GM21576 (cell line): Measurements from ENCODE around the gene CLPTM1.
A peak's percentile ranks its signal among the peaks of the same experiment; 100 is the strongest.
"Not testable (repeated sequence)": the region's sequence is repeated elsewhere in the genome, so short reads cannot be mapped to it uniquely, and the experiment has no call there.

Experiments used
- ATAC-seq: cut with Tn5 transposase; IDR thresholded peaks from one replicate; pipeline ENCODE4 v1.9.1; 2021; ENCODE audit warnings: mild to moderate bottlenecking, moderate library complexity; ENCODE audit not compliant: unreplicated experiment

CLPTM1 gene, protein sequence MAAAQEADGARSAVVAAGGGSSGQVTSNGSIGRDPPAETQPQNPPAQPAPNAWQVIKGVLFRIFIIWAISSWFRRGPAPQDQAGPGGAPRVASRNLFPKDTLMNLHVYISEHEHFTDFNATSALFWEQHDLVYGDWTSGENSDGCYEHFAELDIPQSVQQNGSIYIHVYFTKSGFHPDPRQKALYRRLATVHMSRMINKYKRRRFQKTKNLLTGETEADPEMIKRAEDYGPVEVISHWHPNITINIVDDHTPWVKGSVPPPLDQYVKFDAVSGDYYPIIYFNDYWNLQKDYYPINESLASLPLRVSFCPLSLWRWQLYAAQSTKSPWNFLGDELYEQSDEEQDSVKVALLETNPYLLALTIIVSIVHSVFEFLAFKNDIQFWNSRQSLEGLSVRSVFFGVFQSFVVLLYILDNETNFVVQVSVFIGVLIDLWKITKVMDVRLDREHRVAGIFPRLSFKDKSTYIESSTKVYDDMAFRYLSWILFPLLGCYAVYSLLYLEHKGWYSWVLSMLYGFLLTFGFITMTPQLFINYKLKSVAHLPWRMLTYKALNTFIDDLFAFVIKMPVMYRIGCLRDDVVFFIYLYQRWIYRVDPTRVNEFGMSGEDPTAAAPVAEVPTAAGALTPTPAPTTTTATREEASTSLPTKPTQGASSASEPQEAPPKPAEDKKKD

DNA sequence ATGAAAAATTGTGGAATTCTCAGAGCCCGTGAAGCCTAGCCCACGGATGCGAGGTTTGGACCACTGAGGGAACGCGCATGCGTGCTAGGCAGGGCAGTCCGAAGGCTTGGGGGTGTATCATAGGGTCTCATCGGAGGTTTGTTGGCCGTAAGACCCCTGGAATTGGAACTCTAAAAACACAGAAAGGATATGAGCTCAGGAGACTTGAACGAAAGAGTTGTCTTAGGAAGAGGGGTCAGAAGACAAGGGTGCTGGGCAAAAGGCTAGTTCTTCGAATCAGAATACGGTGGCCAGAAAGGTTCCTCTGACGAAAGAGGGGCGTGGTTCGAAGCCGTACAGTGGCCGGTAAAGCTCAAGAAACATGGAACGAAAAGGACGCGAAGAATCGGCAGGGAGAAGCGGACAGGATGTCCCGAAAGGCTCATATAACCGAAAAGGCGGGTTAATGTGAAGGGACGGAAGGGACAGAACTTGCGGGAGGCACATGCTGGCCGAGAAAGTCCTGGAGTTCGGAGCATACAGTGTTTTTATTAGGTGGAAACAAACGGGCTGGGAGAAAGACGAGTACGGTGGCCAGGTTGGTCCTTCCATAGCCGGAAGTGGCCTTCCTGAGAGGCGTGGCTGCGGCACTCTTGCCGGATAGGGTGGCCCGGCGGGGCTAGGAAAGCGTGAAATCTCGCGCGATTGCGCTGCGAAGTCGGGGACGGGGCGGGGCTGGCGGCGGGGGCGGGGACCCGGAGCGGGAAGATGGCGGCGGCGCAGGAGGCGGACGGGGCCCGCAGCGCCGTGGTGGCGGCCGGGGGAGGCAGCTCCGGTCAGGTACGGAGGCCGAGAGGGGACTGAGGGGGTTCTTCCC lies at the start of gene CLPTM1:
TSS of gene CLPTM1 (plus strand) at position 732 of the 856 bp plus-strand sequence. CDS start at position 748, 16 bp downstream.
- peak; percentile 75 for ATAC-seq

DNA sequence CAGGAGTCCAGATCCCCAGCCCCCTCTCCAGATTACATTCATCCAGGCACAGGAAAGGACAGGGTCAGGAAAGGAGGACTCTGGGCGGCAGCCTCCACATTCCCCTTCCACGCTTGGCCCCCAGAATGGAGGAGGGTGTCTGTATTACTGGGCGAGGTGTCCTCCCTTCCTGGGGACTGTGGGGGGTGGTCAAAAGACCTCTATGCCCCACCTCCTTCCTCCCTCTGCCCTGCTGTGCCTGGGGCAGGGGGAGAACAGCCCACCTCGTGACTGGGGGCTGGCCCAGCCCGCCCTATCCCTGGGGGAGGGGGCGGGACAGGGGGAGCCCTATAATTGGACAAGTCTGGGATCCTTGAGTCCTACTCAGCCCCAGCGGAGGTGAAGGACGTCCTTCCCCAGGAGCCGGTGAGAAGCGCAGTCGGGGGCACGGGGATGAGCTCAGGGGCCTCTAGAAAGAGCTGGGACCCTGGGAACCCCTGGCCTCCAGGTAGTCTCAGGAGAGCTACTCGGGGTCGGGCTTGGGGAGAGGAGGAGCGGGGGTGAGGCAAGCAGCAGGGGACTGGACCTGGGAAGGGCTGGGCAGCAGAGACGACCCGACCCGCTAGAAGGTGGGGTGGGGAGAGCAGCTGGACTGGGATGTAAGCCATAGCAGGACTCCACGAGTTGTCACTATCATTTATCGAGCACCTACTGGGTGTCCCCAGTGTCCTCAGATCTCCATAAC lies 49.6 kb upstream of the CLPTM1 start, which contains the start of gene APOE:
TSS of gene APOE (plus strand) at position 360 of the 724 bp plus-strand sequence. CDS start 829 bp downstream, outside the sequence.
- no peak for ATAC-seq

DNA sequence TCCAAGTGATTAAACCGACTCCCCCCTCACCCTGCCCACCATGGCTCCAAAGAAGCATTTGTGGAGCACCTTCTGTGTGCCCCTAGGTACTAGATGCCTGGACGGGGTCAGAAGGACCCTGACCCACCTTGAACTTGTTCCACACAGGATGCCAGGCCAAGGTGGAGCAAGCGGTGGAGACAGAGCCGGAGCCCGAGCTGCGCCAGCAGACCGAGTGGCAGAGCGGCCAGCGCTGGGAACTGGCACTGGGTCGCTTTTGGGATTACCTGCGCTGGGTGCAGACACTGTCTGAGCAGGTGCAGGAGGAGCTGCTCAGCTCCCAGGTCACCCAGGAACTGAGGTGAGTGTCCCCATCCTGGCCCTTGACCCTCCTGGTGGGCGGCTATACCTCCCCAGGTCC lies 47.6 kb upstream of the CLPTM1 start:
- no peak for ATAC-seq

DNA sequence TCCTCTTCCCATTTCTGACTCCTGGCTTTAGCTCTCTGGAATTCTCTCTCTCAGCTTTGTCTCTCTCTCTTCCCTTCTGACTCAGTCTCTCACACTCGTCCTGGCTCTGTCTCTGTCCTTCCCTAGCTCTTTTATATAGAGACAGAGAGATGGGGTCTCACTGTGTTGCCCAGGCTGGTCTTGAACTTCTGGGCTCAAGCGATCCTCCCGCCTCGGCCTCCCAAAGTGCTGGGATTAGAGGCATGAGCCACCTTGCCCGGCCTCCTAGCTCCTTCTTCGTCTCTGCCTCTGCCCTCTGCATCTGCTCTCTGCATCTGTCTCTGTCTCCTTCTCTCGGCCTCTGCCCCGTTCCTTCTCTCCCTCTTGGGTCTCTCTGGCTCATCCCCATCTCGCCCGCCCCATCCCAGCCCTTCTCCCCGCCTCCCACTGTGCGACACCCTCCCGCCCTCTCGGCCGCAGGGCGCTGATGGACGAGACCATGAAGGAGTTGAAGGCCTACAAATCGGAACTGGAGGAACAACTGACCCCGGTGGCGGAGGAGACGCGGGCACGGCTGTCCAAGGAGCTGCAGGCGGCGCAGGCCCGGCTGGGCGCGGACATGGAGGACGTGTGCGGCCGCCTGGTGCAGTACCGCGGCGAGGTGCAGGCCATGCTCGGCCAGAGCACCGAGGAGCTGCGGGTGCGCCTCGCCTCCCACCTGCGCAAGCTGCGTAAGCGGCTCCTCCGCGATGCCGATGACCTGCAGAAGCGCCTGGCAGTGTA lies 46.9 kb upstream of the CLPTM1 start:
- ATAC-seq, result no peak

DNA sequence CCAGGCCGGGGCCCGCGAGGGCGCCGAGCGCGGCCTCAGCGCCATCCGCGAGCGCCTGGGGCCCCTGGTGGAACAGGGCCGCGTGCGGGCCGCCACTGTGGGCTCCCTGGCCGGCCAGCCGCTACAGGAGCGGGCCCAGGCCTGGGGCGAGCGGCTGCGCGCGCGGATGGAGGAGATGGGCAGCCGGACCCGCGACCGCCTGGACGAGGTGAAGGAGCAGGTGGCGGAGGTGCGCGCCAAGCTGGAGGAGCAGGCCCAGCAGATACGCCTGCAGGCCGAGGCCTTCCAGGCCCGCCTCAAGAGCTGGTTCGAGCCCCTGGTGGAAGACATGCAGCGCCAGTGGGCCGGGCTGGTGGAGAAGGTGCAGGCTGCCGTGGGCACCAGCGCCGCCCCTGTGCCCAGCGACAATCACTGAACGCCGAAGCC lies 46.3 kb upstream of the CLPTM1 start:
- ATAC-seq, result no peak

DNA sequence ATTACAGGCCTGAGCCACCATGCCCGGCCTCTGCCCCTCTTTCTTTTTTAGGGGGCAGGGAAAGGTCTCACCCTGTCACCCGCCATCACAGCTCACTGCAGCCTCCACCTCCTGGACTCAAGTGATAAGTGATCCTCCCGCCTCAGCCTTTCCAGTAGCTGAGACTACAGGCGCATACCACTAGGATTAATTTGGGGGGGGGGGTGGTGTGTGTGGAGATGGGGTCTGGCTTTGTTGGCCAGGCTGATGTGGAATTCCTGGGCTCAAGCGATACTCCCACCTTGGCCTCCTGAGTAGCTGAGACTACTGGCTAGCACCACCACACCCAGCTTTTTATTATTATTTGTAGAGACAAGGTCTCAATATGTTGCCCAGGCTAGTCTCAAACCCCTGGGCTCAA lies 45.4 kb upstream of the CLPTM1 start:
- no peak for ATAC-seq

DNA sequence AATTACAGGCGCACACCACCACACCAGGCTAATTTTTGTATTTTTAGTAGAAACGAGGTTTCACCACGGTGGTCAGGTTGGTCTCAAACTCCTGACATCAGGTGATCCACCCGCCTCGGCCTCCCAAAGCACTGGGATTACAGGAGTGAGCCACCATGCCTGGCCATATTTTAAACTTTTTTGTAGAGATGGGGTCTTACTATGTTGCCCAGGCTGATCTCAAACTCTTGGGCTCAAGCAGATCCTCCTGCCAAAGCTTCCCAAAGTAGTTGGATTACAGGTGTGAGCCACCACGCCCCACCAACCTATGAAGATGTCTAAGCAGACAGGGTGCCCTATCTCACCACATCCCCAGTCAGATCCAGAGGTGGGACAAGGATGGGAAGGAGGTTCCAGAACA lies 43.3 kb upstream of the CLPTM1 start:
- not testable (repeated sequence) for ATAC-seq

DNA sequence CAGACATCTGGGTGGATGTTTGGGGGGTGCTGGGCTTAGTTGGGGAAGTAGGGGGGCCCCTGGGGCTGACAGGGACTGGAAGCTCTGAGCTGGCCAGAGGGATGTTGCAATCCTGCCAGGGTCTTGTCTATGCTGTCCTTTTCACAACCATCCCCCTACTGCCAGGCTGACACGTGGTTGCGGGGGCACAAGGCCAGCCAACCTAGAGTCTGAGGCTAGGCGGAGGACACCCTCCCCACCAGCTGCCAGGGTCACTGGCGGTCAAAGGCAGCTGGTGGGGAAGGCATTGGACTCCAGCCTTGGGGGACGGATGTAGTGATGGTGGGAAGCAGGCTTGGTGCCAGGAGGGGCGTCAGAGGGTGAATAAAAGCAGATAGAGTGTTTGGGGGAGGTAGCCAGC lies 42.3 kb upstream of the CLPTM1 start:
- no peak for ATAC-seq

DNA sequence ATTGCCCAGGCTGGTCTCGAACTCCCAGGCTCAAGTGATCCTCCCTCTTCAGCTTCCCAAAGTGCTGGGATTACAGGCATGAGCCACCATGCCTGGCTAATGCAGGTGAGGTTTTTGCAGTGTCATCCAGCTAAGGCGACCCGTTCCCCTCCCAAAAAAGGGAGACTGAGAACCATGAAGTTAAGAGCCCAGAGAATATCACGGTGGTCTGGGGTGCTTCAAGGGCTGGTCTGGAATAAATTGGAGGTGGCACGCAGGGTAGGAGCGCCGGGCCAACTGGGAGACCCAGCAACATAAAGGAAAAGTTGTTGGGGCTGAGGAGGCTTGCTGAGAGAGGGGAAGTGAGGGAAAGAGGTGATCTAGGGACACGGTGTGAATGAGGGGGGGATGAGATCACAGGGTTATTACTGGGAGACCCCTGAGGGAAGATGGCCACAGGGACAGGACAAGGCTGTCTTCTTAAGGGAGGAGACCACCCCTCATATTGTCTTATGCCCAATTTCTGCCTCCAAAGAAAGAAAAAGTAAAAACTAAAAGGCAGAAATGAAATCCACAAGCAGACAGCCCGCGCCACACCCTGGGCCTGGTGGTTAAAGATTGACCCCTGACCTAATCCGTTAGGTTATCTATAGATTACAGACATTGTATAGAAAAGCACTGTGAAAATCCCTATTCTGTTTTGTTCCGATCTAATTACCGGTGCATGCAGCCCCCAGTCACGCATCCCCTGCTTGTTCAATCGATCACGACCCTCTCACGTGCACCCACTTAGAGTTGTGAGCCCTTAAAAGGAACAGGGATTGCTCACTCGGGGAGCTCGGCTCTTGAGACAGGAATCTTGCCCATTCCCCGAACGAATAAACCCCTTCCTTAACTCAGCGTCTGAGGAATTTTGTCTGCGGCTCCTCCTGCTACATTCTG lies 41.4 kb upstream of the CLPTM1 start:
- not testable (repeated sequence) for ATAC-seq

DNA sequence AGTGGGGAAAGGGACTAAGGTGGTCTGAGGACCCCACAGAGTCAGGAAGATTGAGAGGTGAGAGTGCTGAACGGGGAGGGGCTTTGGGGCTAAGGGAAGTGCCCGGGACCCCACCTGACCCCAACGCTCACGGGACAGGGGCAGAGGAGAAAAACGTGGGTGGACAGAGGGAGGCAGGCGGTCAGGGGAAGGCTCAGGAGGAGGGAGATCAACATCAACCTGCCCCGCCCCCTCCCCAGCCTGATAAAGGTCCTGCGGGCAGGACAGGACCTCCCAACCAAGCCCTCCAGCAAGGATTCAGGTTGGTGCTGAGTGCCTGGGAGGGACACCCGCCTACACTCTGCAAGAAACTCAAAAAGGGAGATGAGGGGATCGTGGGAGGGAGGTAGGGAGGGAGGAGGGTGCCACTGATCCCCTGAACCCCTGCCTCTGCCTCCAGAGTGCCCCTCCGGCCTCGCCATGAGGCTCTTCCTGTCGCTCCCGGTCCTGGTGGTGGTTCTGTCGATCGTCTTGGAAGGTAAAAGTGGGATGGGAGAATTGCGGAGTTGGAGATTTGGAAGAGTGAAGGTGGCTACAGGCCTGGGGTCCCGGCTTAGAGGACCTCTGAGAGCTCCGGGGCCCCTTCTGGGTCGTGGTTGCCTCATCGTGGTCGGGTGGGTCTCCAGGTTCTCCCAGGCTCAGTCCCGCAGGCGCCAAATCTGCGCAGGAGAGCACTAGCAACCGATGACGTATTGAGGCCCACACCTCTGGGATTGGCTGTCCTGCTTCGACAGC lies 40.6 kb upstream of the CLPTM1 start, which contains the start of gene APOC1:
TSS of gene APOC1 (plus strand) at position 176 of the 774 bp plus-strand sequence. CDS start at position 460, 284 bp downstream.
- peak; percentile 94 for ATAC-seq

DNA sequence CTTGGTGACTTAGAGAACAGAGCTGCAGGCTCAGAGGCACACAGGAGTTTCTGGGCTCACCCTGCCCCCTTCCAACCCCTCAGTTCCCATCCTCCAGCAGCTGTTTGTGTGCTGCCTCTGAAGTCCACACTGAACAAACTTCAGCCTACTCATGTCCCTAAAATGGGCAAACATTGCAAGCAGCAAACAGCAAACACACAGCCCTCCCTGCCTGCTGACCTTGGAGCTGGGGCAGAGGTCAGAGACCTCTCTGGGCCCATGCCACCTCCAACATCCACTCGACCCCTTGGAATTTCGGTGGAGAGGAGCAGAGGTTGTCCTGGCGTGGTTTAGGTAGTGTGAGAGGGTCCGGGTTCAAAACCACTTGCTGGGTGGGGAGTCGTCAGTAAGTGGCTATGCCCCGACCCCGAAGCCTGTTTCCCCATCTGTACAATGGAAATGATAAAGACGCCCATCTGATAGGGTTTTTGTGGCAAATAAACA lies 30.9 kb upstream of the CLPTM1 start:
- no peak for ATAC-seq

DNA sequence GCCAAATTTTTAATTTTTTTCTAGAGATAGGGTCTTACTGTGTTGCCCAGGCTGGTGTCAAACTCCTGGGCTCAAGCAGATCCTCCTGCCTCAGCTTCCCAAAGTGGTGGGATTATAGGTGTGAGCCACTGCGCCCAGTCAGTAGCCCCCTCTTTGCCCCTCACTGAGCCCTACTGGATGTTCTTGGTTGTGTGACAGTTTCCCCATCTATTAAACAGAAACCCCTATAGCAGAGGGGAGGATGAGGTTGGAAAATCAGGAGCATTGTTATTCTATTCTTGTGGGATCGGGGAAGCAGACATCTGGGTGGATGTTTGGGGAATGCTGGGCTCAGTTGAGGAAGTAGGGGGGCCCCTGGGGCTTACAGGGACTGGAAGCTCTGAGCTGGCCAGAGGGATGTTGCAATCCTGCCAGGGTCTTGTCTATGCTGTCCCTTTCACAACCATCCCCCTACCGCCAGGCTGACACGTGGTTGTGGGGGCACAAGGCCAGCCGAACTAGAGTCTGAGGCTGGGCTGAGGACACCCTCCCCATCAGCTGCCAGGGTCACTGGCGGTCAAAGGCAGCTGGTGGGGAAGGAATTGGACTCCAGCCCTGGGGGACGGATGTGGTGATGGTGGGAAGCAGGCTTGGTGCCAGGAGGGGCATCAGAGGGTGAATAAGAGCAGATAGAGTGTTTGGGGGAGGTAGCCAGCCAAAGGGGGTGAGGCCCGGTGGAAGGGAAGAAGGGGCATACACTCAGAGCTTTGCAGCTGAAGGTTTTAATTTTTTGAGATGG lies 29.9 kb upstream of the CLPTM1 start:
- no peak for ATAC-seq

DNA sequence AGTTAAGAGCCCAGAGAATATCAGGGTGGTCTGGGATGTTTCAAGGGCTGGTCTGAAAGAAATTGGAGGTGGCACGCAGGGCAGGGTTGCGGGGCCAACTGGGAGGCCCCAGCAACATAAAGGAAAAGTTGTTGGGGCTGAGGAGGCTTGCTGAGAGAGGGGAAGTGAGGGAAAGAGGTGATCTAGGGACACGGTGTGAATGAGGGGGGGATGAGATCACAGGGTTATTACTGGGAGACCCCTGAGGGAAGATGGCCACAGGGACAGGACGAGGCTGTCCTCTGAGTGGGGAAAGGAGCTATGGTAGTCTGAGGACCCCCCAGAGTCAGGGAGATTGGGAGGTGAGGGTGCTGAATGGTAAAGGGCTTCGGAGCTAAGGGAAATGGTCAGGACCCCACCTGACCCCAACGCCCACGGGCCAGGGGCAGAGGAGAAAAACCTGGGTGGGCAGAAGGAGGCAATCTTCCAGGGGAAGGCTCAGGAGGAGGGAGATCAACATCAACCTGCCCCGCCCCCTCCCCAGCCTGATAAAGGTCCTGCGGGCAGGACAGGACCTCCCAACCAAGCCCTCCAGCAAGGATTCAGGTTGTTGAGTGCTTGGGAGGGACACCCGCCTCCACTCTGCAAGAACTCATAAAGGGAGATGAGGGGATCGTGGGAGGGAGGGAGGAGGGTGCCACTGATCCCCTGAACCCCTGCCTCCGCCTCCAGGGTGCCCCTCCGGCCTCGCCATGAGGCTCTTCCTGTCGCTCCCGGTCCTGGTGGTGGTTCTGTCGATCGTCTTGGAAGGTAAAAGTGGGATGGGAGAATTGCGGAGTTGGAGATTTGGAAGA lies 28.7 kb upstream of the CLPTM1 start:
- ATAC-seq, result not testable (repeated sequence)

DNA sequence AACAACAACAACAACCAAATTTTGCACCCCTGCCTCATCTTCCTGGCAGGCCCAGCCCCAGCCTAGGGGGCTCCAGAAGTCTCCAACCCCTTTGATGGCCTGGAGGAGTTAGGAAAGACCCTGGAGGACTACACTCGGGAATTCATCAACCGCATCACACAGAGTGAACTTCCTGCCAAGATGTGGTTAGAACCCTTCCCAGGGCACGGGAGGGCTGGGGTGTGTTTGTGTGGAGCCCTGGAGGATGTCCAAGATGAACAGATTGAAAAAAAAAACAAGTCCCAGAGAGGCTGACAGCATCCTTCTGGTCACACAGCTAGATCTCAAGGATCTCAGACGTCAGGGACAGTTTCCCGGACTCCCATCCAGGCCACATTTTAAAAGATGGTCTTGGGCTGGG lies 27.4 kb upstream of the CLPTM1 start:
- no peak for ATAC-seq

DNA sequence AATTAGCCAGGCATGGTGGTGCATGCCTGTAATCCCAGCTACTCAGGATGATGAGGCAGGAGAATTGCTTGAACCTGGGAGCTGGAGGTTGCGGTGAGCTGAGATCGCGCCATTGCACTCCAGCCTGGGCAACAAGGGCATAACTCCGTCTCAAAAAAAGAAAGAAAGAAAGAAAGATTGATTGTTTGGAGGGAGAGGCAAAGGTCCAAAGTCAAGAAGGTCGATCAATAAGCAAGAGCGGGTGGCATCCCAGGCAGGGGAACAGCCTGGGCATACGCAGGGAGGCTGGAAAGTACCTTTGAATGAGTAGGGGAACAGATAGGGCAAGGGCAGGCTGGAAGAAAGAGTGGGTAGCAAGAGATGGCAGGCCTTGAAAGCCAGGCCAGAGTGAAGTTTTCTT lies 25.1 kb upstream of the CLPTM1 start:
- ATAC-seq, result no peak

DNA sequence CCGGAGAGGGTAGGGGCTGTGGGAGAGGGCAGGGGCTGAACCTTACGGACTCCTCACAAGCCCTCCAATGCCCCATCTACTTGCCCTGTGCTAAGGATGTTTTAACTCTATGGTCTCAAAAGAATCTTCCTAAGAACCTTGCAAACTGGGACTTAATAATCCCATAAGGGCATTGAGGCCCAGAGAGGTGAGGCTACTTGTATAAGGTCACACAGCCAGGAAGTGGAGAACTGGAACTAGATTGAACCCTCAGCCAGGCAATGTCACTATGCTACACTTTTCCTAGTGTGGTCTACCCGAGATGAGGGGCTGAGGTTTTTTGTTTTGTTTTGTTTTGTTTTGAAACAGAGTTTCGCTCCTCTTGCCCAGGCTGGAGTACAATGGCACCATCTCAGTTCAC lies 23.6 kb upstream of the CLPTM1 start:
- ATAC-seq, result no peak
